ENCODE results near the gene PPM1K.
A peak's percentile ranks its signal among the peaks of the same experiment; 100 is the strongest.

PPM1K gene

GRCh38 chr4:88276952-88277710 lies 7.2 kb downstream of the PPM1K start:
- DNase-seq: no peak

- DNase-seq: no peak
Observed at GRCh38 chr4:88275949-88276515, 8.3 kb downstream of the PPM1K start.

GRCh38 chr4:88275516-88275915 lies 8.8 kb downstream of the PPM1K start:
- no peak for DNase-seq

GRCh38 chr4:88268913-88269312 lies 15.4 kb downstream of the PPM1K start:
- DNase-seq: no peak

GRCh38 chr4:88264336-88264735 lies 20.0 kb downstream of the PPM1K start:
- DNase-seq: no peak

- DNase-seq: no peak
Observed at GRCh38 chr4:88257726-88258125, 26.6 kb downstream of the PPM1K start.

- no peak for DNase-seq
Observed at GRCh38 chr4:88255111-88255510, 29.2 kb downstream of the PPM1K start.

- DNase-seq: no peak
Observed at GRCh38 chr4:88251924-88252323, 32.4 kb downstream of the PPM1K start.

GRCh38 chr4:88247148-88247547 lies 37.2 kb downstream of the PPM1K start:
- DNase-seq: no peak

GRCh38 chr4:88246600-88246999 lies 37.8 kb downstream of the PPM1K start:
- DNase-seq: no peak

GRCh38 chr4:88244816-88245579 lies 39.4 kb downstream of the PPM1K start:
- no peak for DNase-seq

GRCh38 chr4:88244056-88244455 lies 40.3 kb downstream of the PPM1K start:
- no peak for DNase-seq

- DNase-seq: no peak
Observed at GRCh38 chr4:88242144-88242543, 42.2 kb downstream of the PPM1K start.

- DNase-seq: no peak
Observed at GRCh38 chr4:88240297-88240714, 44.1 kb downstream of the PPM1K start.

GRCh38 chr4:88230969-88231771 lies 53.2 kb downstream of the PPM1K start:
- no peak for DNase-seq

GRCh38 chr4:88230461-88230891 lies 53.9 kb downstream of the PPM1K start:
- DNase-seq: no peak

GRCh38 chr4:88227734-88228133 lies 56.6 kb downstream of the PPM1K start:
- no peak for DNase-seq

GRCh38 chr4:88226143-88226542 lies 58.2 kb downstream of the PPM1K start:
- DNase-seq: no peak

- DNase-seq: no peak
Observed at GRCh38 chr4:88225232-88226105, 58.9 kb downstream of the PPM1K start.

- no peak for DNase-seq
Observed at GRCh38 chr4:88223516-88223915, 60.8 kb downstream of the PPM1K start.

- DNase-seq: peak; percentile 27 to 29
Observed at GRCh38 chr4:88219099-88219498, 65.3 kb downstream of the PPM1K start.

- DNase-seq: no peak
Observed at GRCh38 chr4:88217169-88217568, 67.2 kb downstream of the PPM1K start.

Measured in NCI-H187 (cell line).